Effector CD8-positive, alpha-beta T cell (primary cell): ENCODE results near the gene NAT10.

Experiments
- DNase-seq: peaks from one replicate; lab custom pipeline; 2025; lab: John Stamatoyannopoulos, UW

The NAT10 gene

GRCh38 chr11:34149274-34149673 is 43.8 kb downstream of the NAT10 start:
- no peak for DNase-seq

- DNase-seq, result no peak
Measured at GRCh38 chr11:34149786-34150185, 44.4 kb downstream of the NAT10 start.

- no peak for DNase-seq
Measured at GRCh38 chr11:34150494-34151151, 45.2 kb downstream of the NAT10 start.

- DNase-seq, result no peak
Measured at GRCh38 chr11:34151166-34151565, 45.7 kb downstream of the NAT10 start.

- DNase-seq, result no peak
Measured at GRCh38 chr11:34151916-34152845, 46.8 kb downstream of the NAT10 start.

GRCh38 chr11:34154059-34154875 is 48.8 kb downstream of the NAT10 start:
- no peak for DNase-seq

- DNase-seq, result no peak
Measured at GRCh38 chr11:34155057-34155756, 49.8 kb downstream of the NAT10 start.

- DNase-seq, result no peak
Measured at GRCh38 chr11:34155757-34156062, 50.3 kb downstream of the NAT10 start.

GRCh38 chr11:34157163-34157562 is 51.7 kb downstream of the NAT10 start:
- no peak for DNase-seq

GRCh38 chr11:34158661-34159060 is 53.2 kb downstream of the NAT10 start:
- no peak for DNase-seq

GRCh38 chr11:34160049-34160721 is 54.8 kb downstream of the NAT10 start:
- no peak for DNase-seq

- DNase-seq, result no peak
Measured at GRCh38 chr11:34160791-34161190, 55.4 kb downstream of the NAT10 start.

- no peak for DNase-seq
Measured at GRCh38 chr11:34161361-34161760, 55.9 kb downstream of the NAT10 start.

GRCh38 chr11:34161812-34162492 is 56.5 kb downstream of the NAT10 start:
- no peak for DNase-seq

- no peak for DNase-seq
Measured at GRCh38 chr11:34162493-34162820, 57.0 kb downstream of the NAT10 start.

GRCh38 chr11:34162856-34163255 is 57.4 kb downstream of the NAT10 start:
- DNase-seq, result no peak

GRCh38 chr11:34165121-34165520 is 59.7 kb downstream of the NAT10 start:
- no peak for DNase-seq

GRCh38 chr11:34165786-34166555 is 60.5 kb downstream of the NAT10 start:
- no peak for DNase-seq

GRCh38 chr11:34166806-34167740 is 61.6 kb downstream of the NAT10 start:
- no peak for DNase-seq
